IPS-18c (cell line): Measurements from ENCODE around the gene ZNF536.
"Not testable (repeated sequence)": the region's sequence is repeated elsewhere in the genome, so short reads cannot be mapped to it uniquely, and the experiment has no call there.

Experiments used
- H3K4me3 ChIP-seq: 2 replicates; pipeline ENCODE4 v1.7.0; 2013; ENCODE audit warnings: low read depth, mild to moderate bottlenecking, low read length, moderate library complexity; ENCODE audit not compliant: insufficient read depth
- H3K9me3 ChIP-seq: one replicate; pipeline ENCODE4 v1.6.1; 2013; ENCODE audit warnings: mild to moderate bottlenecking, low read length, moderate library complexity; ENCODE audit not compliant: control insufficient read depth, insufficient read depth

The ZNF536 gene

DNA sequence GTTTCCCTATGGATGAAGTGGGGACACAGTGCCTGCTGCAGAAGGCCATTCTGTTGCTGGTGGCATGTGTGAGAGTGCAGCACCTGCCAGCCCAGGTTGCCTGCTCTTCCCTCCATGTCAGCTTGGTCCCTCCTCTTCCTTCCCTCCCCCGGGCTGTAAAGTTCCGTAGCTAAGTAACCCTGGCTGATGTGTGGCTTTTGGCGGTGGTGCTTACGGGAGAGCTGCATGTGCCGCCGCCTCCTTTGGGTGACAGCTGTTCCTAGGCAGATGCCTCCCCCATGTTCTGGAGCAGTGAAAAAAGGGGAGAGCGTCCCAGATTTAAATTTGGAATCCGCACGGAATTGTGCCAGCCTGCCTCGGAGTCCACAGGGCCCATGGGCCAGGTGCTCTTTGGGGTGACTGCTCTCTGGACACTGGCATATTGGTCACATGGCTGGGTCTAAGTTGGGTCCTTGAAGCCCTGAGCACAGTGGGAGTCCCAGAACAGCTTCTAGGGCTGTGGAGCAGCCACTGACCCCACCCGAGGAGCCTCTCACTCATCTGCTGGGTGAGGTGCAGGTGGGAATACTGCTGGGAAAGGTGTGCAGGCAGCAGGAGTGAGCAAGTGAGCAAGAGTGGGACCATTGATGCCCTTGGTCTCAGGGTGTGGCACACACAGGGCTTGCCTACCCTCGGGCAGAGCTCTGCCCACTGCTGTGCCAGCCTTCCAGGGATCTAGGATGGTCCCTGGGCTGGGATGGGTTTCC lies 33.1 kb upstream of the ZNF536 start:
- peaks cover 2% of the 10 kb centered on the region for H3K9me3 ChIP-seq
- no peak overlapping the region for H3K4me3 ChIP-seq

DNA sequence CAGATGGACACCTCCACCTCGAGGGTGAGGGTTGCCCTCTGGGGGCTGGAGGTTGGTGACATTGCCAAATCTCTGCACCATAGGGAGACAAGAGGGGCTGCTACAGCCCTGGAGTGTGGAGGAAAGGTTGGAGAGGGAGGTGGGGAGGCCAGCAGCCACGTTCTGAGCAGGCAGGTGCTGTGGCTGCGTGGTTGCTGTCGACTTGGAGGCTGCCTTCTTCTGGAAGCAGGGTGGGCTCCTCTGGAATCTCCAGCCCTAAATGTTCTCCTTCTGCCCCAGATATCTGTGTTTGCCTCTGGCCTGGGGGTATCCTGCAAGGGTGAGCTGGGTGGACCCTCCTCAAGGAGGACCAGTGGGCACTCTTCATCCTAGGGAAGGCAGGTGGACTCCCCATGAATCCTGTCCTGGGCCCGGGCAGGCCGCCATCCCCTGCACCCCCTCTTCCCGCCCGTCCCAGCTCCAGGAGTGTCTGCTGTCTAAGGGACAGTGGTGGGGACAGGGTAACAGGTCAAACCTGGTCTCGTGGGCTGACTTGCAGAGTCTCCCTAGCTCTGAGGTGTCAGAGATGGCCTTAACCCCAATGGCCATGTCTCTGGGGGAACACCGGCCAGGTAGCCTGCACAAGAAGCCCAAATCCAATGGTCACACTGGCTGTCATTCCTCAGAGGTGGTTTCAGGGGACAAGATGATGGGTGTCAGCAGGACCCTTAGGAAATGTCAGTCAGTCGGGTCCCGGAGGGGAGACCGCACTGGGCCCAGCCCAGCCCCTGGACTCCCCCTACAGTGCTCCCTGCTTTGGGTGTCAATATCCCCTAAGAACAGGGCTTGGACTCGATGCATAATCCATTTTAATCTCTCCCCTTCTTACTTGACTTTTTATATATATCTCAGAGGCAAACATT lies 32.3 kb upstream of the ZNF536 start:
- Histone ChIP-seq H3K4me3 (no peak overlapping the region), H3K9me3 (peaks cover 2% of the 10 kb centered on the region)

DNA sequence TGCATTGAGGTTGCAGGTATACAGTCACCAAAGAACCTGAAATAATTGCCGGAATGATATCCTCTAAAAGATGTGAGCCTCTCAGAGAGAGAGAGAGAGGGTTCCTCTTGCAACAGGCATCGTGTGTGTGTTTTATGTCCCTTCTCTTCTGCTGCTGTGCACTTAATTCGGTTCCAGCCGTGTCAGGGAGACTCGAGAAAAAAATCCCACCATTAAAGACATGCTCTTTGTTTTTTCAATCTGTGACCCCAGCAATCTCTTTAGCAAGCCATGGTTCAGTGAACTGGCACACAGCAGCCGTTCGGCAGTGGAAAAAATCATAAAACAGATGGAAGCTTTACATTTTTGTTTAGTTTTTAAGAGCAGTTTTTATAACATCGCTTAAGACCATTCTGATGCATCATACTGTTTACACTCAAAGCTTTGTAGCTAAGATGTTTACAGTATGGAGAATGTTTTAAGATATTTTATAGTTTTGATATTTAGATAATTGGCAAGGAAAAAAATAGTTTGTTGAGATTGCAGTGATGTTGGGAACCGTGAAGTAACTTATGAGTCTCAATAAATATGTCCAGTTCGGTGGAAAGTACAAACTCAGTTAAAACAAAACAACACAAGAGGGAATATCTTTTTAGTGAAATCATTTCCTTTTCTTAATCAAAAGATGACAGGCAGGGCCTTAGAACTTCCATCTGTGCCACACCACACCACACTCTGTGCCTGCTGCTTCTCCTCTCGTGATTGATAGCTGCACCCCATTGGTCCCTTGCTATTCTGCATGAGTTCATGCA lies 31.2 kb upstream of the ZNF536 start:
- no peak overlapping the region for H3K4me3 ChIP-seq
- H3K9me3 ChIP-seq, result peaks cover 2% of the 10 kb centered on the region

DNA sequence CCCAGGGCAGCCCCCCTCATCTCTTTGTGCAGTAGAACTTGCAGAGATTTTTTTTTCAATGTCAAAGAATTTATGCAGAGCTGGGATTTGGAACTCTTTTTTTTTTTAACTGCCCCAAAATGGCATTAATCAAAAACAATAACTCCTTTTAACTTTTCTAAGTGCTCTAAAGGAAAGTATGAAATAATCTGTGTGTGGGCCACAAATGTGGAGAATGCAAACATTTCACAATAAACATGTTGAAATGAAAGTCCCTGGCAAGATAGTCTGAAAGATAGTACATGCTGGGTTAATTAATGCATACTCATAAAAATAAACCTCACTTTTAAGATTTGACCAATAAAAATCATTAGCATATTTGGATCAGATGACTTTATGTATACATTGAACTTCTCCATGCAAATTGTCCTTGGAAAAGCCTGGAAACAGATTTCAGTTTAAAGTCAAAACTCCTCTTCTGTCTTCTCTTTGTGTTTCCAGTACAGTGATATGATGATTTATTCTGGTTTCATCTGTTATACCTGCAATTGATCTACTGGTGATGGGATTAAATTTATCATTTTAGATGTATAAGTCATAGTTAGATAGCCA lies 30.5 kb upstream of the ZNF536 start:
- Histone ChIP-seq H3K9me3 (peaks cover 2% of the 10 kb centered on the region), H3K4me3 (no peak overlapping the region)

DNA sequence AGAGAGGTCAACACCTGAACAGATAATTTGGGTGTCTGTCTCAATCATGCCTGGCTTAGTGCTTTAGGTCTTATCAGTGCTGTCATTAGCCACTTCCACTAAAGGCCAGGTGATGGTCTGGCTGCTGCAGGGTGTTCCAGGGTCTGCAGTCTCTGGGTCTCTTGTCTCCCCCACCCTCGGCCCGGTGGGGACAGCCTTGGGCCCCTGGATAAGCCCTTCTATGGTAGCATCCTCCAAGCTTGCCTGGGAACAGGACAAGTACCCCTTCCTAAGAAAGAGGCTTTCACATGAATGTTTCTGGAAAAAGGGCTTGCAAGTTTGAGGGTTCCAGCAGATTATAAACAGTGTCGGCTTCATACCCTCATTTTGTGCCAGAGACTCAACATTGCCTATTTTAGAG lies 29.3 kb upstream of the ZNF536 start:
- no peak overlapping the region for H3K4me3 ChIP-seq
- peaks cover 2% of the 10 kb centered on the region for H3K9me3 ChIP-seq

DNA sequence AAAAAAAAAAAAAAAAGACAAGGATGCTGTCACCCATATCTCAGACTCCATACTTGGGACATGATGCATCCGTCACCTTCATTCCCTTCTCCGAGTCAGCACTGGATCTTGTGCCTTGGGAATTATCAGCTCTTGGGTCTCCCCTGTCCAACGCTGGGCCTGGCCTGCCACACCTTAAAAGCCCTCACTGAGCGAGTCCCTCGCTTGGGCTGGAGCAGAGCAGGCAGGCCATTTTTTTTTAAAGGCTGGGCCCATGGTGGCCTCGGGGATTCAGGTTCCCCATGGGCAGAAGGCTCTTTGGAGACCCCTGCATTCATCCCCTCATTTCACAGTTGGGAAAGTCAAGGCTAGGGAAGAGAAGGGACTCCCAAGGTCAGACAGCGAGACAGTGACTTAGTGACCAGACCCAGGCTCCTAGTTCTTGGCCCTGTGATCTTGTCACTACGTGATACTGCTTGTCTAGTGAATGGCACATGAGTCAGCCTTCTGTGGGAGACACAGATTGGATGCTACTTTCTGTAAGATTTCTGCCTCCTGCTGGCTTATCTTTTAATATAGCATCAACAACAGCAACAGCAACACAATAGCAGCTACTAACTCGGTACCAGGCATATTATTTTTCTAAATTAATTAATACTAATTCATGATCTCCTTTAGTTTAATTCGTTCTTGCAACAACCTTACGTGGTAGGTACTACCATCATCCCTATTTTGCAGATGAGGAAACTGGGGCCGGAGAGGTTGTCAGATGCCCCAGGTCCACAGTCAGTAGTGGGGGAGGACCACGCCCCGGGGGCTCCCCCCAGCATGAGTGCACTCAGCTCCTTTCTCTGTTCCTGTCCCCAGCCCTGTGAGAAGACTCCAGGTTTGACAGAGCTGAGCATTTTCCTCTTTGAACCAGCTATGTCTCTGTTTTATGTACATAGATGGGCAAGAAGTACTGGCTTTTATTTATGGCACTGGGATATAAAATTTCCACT lies 27.4 kb upstream of the ZNF536 start:
- no peaks in the 10 kb centered on the region for H3K9me3 ChIP-seq
- no peak overlapping the region for H3K4me3 ChIP-seq

DNA sequence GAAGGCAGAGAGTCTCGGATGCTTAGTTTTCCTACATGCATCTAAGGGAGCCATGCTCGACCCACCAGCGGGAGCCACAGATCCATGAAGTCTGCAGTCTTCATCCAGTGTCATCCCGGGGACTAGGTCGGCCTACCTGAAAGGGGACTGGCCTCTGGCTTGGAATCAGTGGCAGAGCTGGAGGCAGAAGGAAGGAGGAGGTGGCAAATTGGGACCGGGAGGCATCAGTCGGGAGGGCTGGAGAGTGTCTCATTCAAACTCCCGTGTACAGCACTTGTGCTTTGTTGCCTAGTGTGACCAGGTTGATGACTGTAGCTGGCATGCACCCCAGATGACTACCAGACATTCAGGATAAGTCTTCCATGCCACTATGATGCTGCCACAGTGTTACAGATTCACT lies 26.5 kb upstream of the ZNF536 start:
- no peak overlapping the region for H3K4me3 ChIP-seq
- H3K9me3 ChIP-seq, result no peaks in the 10 kb centered on the region

DNA sequence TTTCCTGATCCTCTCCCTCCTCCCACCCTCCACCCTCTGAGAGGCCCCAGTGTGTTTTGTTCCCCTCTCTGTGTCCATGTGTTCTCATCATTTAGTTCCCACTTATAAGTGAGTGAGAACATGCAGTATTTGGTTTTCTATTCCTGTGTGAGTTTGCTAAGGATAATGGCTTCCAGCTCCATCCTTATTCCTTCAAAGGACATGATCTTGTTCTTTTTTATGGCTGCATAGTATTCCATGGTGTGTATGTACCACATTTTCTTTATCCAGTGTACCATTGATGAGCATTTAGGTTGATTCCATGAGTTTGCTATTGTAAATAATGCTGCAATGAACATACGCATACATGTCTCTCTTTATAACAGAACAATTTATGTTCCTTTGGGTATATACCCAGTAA lies 25.7 kb upstream of the ZNF536 start:
- not testable (repeated sequence) for H3K4me3 ChIP-seq, H3K9me3 ChIP-seq

DNA sequence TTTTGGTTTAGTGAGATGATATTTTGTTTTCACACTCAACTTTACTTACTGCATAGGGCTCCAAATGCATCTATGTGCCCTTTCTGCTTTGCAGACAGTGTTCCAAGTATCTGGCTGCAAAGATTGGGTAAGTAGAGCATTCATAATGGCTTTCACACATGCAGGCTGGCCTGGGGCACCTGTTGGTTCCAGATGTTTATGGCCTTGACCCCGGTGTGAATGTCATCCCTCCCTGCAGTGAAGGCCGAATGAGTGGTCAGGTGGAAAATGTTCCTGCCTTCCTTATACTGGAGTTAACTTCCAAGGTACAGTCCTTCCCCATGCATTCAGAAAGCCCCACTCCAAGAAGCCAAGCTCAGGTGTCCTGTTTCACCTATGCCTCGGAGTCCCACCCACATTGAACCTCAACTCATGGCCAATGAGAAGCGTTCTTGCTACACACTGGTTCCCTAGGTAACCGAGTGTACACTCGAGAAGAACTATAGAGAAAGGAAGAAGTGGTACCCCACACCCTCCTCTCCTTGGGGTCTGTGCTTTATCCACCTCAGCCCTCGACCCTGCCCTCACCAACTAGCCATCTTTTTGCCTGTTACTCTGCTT lies 23.0 kb upstream of the ZNF536 start:
- H3K4me3 ChIP-seq, result no peak overlapping the region

DNA sequence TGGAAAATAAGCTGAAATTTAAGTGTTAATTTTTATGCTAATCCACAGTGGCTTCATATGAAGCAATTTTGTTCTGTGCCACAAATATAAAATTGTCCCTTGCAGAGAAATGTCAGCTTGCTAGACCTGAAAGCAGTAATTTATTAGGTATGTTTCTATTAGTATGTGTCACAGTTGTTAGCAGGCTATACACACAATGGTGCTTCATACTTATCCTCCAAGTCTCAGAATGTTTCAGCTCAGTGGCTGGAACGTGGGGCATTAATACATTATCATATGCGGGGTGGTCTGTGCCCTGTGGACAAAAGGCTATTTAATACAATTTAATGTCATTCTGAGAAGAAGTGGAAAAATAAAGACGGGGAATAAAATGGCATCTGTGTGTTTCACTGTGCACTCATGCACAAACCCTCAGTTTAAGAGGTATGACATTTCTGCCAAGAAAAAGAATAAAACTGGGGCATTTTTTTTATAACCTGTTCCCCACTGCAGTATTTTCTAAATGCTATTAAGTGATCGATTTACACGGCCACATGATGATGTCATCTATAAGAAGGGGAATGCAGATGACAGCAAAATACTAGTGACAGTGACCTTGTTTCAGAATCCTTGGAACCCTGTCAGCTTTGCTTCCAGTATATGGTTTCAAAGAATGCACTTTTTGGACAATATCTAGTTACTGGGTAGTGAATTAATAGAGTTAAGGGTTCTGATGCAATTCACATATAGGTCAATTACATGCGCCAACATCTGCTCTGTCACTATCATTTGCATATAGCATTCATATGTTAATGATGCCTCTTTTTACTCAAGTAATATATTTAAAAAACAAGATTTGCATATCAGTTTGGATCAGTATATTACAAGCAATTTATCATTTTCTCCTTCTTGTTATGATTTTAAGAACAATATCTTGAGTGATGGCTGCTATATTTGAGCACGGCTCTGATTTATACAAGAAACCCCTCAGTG lies 21.2 kb upstream of the ZNF536 start:
- H3K4me3 ChIP-seq, result no peak overlapping the region
- H3K9me3 ChIP-seq, result no peaks in the 10 kb centered on the region

More for the DNA sequence above, 23.0 kb upstream of the ZNF536 start:
- no peaks in the 10 kb centered on the region for H3K9me3 ChIP-seq

DNA sequence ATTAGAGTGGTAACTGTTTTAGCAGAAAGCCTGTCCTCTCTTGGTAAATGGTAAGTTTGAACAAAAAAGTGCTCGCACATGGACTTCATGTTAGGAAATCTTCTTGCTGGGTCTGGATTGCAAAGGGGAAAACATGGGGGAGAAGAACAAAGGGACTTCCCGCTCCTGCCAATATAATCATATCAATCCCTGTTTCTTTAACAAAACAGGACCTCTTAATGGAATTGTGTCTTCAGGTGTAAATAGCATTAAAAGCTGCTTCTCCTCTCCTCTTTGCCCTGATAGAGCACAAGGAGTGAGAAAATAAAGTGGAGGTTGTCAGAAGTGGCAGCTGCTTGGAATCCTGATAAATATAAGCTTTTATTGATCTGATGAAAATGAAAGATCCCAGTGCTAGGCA lies 20.4 kb upstream of the ZNF536 start:
- no peak overlapping the region for H3K4me3 ChIP-seq
- no peaks in the 10 kb centered on the region for H3K9me3 ChIP-seq

DNA sequence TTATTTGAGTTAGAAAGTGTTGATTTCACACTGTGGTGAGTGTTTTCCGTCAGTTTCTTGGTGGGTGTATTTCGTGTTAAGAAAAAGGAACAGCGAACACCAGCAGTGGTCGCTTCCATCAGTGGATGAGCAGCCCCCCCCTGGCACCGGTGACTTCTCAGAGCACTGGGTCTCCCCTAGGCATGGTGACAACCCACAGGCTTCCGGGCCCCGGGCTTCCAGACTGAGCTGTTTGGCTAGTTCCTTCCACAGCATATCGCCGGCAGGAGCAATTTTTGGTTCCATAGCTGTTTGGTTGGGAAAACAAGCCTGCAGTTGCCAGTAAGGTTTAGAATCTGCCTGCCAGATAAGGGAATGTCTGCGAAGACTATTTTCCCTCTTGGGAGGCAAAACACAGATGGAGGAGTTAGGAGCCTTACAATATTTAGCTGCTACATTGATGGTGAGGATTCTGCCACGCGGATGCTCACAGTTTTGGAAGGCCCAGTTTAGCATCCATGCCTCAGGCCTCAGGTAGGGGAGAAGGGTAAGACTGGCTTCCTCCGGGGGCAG lies 18.7 kb upstream of the ZNF536 start:
- no peaks in the 10 kb centered on the region for H3K9me3 ChIP-seq
- H3K4me3 ChIP-seq, result no peak overlapping the region

DNA sequence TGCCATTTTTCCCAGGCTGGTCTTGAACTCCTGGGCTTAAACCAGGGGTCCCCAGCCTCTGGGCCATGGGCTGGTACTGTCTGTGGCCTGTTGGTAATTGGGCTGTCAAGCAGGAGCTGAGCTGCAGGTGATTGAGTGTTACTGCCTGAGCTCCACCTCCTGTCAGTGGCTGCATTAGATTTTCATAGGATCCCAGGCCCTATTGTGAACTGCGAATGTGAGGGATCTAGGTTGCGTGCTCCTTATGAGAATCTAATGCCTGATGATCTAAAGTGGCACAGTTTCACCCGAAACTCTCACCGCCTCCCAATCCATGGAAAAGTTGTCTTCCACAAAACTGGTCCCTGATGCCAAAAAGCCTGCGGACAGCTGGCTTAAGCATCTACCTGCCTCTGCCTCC lies 16.6 kb upstream of the ZNF536 start:
- H3K4me3 ChIP-seq, result no peak overlapping the region

DNA sequence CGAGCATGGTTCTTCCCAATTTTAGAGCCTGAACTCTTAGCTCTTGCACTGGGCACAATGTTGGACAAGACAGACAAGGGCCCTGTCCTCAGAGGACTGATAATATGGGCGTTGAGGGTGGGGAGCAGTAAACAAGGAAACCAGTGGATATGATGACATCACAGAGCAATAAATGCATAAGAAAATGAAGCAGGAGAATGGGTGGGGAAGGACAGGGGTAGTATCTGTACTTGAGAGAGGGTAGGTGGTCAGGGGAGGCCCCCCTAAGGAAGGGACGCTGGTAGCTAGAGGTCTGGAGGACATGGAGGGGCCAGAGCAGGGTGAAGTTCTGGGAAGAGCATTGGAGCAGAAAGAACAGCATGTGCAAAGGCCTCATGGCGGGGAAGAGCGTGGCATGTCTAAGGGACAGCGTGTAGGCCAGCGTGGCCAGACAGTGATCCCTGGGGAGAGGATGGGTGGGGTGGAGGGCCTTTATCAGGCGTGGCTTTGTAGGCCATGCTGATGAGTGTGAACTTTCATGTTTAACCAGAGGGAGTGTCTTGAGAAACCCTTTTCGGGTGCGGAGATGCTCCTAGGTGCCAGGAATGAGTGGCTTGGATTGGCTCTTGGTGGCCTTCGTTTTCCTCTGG lies 15.1 kb upstream of the ZNF536 start:
- H3K9me3 ChIP-seq, result no peaks in the 10 kb centered on the region
- H3K4me3 ChIP-seq, result no peak overlapping the region

More for the DNA sequence above, 16.6 kb upstream of the ZNF536 start:
- H3K9me3 ChIP-seq, result no peaks in the 10 kb centered on the region
